H1 (cell line): ENCODE data around the gene TRIM41. TPM values are rescaled to one million over a fixed set of nuclear protein-coding genes. Genes with fewer than 3 reads are reported as not detected.

Experiments
- CTCF ChIA-PET: fragments of 300-600 bp; sonication (Branson Sonifier 250); formaldehyde crosslinking; loops from one replicate; lab custom pipeline; 2021; ENCODE audit not compliant: partially characterized antibody; lab: Charles Lee
- POLR2A ChIA-PET: fragments of 300-600 bp; sonication (Branson Sonifier 250); formaldehyde crosslinking; loops from one replicate; lab custom pipeline; 2021; ENCODE audit warnings: inconsistent platforms; ENCODE audit not compliant: partially characterized antibody; lab: Charles Lee
- DNase-seq, 2 experiments: peaks; one replicate each; pipeline versions ENCODE4 v3.0.0 to v3.0.0-alpha.2; 2010 to 2022; ENCODE audit warnings: low spot score in 2 of 2, low read depth in 1 of 2, mixed read lengths in 1 of 2
- FAIRE-seq: peaks from 2 replicates; lab custom pipeline; 2011; peaks lifted over from hg19 to GRCh38; lab: Jason Lieb, UNC
- H2AFZ ChIP-seq: 2 replicates; pipeline ENCODE4 v1.8.1; 2012; ENCODE audit warnings: low read length, inconsistent platforms
- H2AK5ac ChIP-seq: 2 replicates; pipeline ENCODE4 v1.6.1; 2013; ENCODE audit warnings: low read depth, low read length
- H2BK120ac ChIP-seq: replicated peaks from 2 replicates; pipeline ENCODE3; 2013; ENCODE audit warnings: low read depth, low read length, inconsistent platforms
- H2BK12ac ChIP-seq: 2 replicates; pipeline ENCODE4 v1.6.1; 2013; ENCODE audit warnings: low read depth, low read length
- H2BK15ac ChIP-seq: 2 replicates; pipeline ENCODE4 v1.6.1; 2013; ENCODE audit warnings: low read length
- H2BK20ac ChIP-seq: 2 replicates; pipeline ENCODE4 v1.6.1; 2013; ENCODE audit warnings: low read length
- H2BK5ac ChIP-seq: 2 replicates; pipeline ENCODE4 v1.6.1; 2013; ENCODE audit warnings: low read depth, low read length
- H3K14ac ChIP-seq: 2 replicates; pipeline ENCODE4 v1.6.1; 2013; ENCODE audit warnings: inconsistent platforms; ENCODE audit not compliant: insufficient read length
- H3K18ac ChIP-seq: 2 replicates; pipeline ENCODE4 v1.6.1; 2013; ENCODE audit warnings: low read length; ENCODE audit errors: extremely low read depth
- H3K23ac ChIP-seq: 2 replicates; pipeline ENCODE4 v1.6.1; 2013; ENCODE audit warnings: inconsistent platforms; ENCODE audit not compliant: insufficient read length
- H3K23me2 ChIP-seq: 2 replicates; pipeline ENCODE4 v1.6.1; 2013; ENCODE audit warnings: low read depth, low read length
- H3K27ac ChIP-seq: 2 replicates; pipeline ENCODE4 v1.6.1; 2011; ENCODE audit warnings: low read depth, low read length, inconsistent platforms
- H3K27me3 ChIP-seq, 4 experiments: replicated peaks in 1 of 4; 1 replicate in 1 of 4; 2 replicates in 3 of 4; pipeline versions ENCODE4 v1.6.1 to v1.8.1; 2011 to 2013; ENCODE audit warnings: low read length in 3 of 4, mild to moderate bottlenecking in 3 of 4, inconsistent platforms in 2 of 4, mixed read lengths in 2 of 4, moderate library complexity in 1 of 4; ENCODE audit not compliant: control insufficient read depth in 3 of 4, insufficient read depth in 3 of 4; ENCODE audit errors: extremely low read depth in 1 of 4
- H3K36me3 ChIP-seq, 4 experiments: 2 replicates each; pipeline versions ENCODE4 v1.6.1 to v1.8.1; 2011 to 2013; ENCODE audit warnings: mild to moderate bottlenecking in 4 of 4, low read length in 3 of 4, moderate library complexity in 2 of 4, control low read depth in 1 of 4, inconsistent platforms in 1 of 4; ENCODE audit not compliant: insufficient read depth in 4 of 4, control insufficient read depth in 2 of 4
- H3K4ac ChIP-seq: replicated peaks from 2 replicates; pipeline ENCODE3; 2013; ENCODE audit warnings: low read length, low read depth, mixed read lengths, inconsistent platforms; ENCODE audit not compliant: insufficient read length
- H3K4me1 ChIP-seq, 4 experiments: replicated peaks in 1 of 4; 1 replicate in 1 of 4; 2 replicates in 3 of 4; pipeline versions ENCODE4 v1.6.1 to v1.8.1; 2011 to 2013; ENCODE audit warnings: low read length in 3 of 4, inconsistent platforms in 2 of 4, mixed read lengths in 1 of 4; ENCODE audit not compliant: insufficient read depth in 4 of 4, control insufficient read depth in 3 of 4
- H3K4me2 ChIP-seq, 2 experiments: 2 replicates each; pipeline versions ENCODE4 v1.6.1 to v1.8.1; 2011 to 2013; ENCODE audit warnings: low read depth in 2 of 2, low read length in 2 of 2, control low read depth in 1 of 2, inconsistent platforms in 1 of 2, mild to moderate bottlenecking in 1 of 2; ENCODE audit not compliant: insufficient read depth in 1 of 2
- H3K4me3 ChIP-seq, 4 experiments: fragments of 200-600, 300-600 bp in 1 of 4; sonication (generic), shearing (Covaris generic), sonication (Bioruptor Twin) in 1 of 4; 2 replicates each; pipeline versions ENCODE4 v1.5.1 to v1.8.1; 2011 to 2016; ENCODE audit warnings: low read length in 4 of 4, low read depth in 3 of 4, control low read depth in 2 of 4, inconsistent platforms in 2 of 4, mild to moderate bottlenecking in 2 of 4, mixed read lengths in 1 of 4, moderate library complexity in 1 of 4; ENCODE audit not compliant: insufficient read depth in 2 of 4; ENCODE audit errors: extremely low read depth in 1 of 4
- H3K56ac ChIP-seq: replicated peaks from 2 replicates; pipeline ENCODE3; 2013; ENCODE audit warnings: low read depth, mild to moderate bottlenecking, mixed read lengths, low read length, inconsistent platforms; ENCODE audit not compliant: insufficient read length
- H3K79me1 ChIP-seq: 2 replicates; pipeline ENCODE4 v1.6.1; 2013; ENCODE audit warnings: low read depth, low read length, control low read depth
- H3K79me2 ChIP-seq, 2 experiments: 2 replicates each; pipeline versions ENCODE4 v1.6.1 to v1.8.1; 2012 to 2013; ENCODE audit warnings: low read length in 2 of 2, mild to moderate bottlenecking in 2 of 2, inconsistent platforms in 1 of 2; ENCODE audit not compliant: insufficient read depth in 2 of 2, control insufficient read depth in 1 of 2
- H3K9ac ChIP-seq, 4 experiments: replicated peaks in 1 of 4; 1 replicate in 1 of 4; 2 replicates in 3 of 4; pipeline versions ENCODE4 v1.6.1 to v1.8.1; 2011 to 2013; ENCODE audit warnings: low read depth in 3 of 4, low read length in 3 of 4, control low read depth in 2 of 4, mild to moderate bottlenecking in 2 of 4, moderate library complexity in 2 of 4, inconsistent platforms in 1 of 4; ENCODE audit errors: extremely low read depth in 1 of 4
- H3K9me3 ChIP-seq, 2 experiments: 2 replicates each; pipeline versions ENCODE4 v1.6.1 to v1.8.1; 2012 to 2013; ENCODE audit warnings: mild to moderate bottlenecking in 2 of 2, moderate library complexity in 2 of 2, control low read depth in 1 of 2, inconsistent platforms in 1 of 2, low read depth in 1 of 2, low read length in 1 of 2, mixed read lengths in 1 of 2; ENCODE audit not compliant: insufficient read depth in 2 of 2
- H4K20me1 ChIP-seq, 2 experiments: replicated peaks in 1 of 2; 2 replicates each; pipeline versions ENCODE3 to v1.8.1; 2011 to 2013; ENCODE audit warnings: inconsistent platforms in 2 of 2, low read length in 2 of 2, mild to moderate bottlenecking in 1 of 2; ENCODE audit not compliant: insufficient read depth in 2 of 2, control insufficient read depth in 1 of 2
- H4K5ac ChIP-seq: 2 replicates; pipeline ENCODE4 v1.6.1; 2013; ENCODE audit warnings: low read length, low read depth, mixed read lengths, inconsistent platforms; ENCODE audit not compliant: insufficient read length
- H4K8ac ChIP-seq: 2 replicates; pipeline ENCODE4 v1.8.0; 2013; ENCODE audit warnings: mild to moderate bottlenecking, moderate library complexity, low read length, inconsistent platforms; ENCODE audit not compliant: insufficient read depth; ENCODE audit errors: extremely low read depth
- H4K91ac ChIP-seq: replicated peaks from 2 replicates; pipeline ENCODE3; 2013; ENCODE audit warnings: low read length, mixed read lengths, inconsistent platforms; ENCODE audit not compliant: insufficient read length
- RXRA ChIP-seq: IDR thresholded peaks from 2 replicates; pipeline ENCODE4 v1.6.1; 2011; ENCODE audit warnings: low read depth, mild to moderate bottlenecking, low read length, moderate library complexity; ENCODE audit not compliant: insufficient read depth
- TAF1 ChIP-seq: IDR thresholded peaks from 2 replicates; pipeline ENCODE4 v1.6.1; 2011; ENCODE audit warnings: mild to moderate bottlenecking, low read depth, low read length
- WGBS, 2 experiments: shearing (Covaris generic) in 1 of 2; methylation state at CpG; one replicate each; pipeline versions ENCODE4 v1.1.6 to v1.1.7; 2013 to 2015; ENCODE audit warnings: low lambda C conversion rate in 2 of 2, mixed read lengths in 2 of 2, inconsistent platforms in 1 of 2, low coverage in 1 of 2, missing lambda C conversion rate in 1 of 2; ENCODE audit not compliant: insufficient replicate concordance in 2 of 2, insufficient coverage in 1 of 2, insufficient read length in 1 of 2; ENCODE audit errors: extremely low coverage in 1 of 2, missing lambda C conversion rate in 1 of 2; 5-methylcytosine and 5-hydroxymethylcytosine counted together
- polyA plus RNA-seq, 7 experiments: library from polyadenylated mRNA; depleted of rRNA in 3 of 7; stranded (reverse) in 5 of 7; unstranded in 2 of 7; fragments of >200 nt in 5 of 7; fragments of 200-250 nt in 2 of 7; gene quantifications; 1 replicate in 5 of 7; 2 replicates in 1 of 7; 4 replicates in 1 of 7; pipeline versions ENCODE4 v1.2.1 to v1.2.3, GENCODE V29; 2011 to 2013; ENCODE audit warnings: missing spikeins in 2 of 7, mixed read lengths in 2 of 7
- total RNA-seq: library from RNA; stranded (reverse); fragmentation: NEBNext Ultra II Directional; extraction: Animal tissue kit (Norgen Biotek cat#: 25700); gene quantifications from 2 replicates; pipeline ENCODE4 v1.2.1, GENCODE V29; 2021
- TF ChIP-seq, protein P1 (sequence below): IDR thresholded peaks from 2 replicates; pipeline ENCODE4 v1.6.1; 2012; ENCODE audit warnings: inconsistent platforms
- TF ChIP-seq, protein P2 (sequence below), 3 experiments: IDR thresholded peaks; 1 replicate in 2 of 3; 2 replicates in 1 of 3; pipeline versions ENCODE4 v1.5.1 to v1.6.1; 2011; ENCODE audit warnings: low read length in 3 of 3, mild to moderate bottlenecking in 3 of 3, inconsistent platforms in 2 of 3, low read depth in 1 of 3, moderate library complexity in 1 of 3; ENCODE audit not compliant: insufficient read depth in 1 of 3; ENCODE audit errors: control extremely low read depth in 1 of 3

Gene TRIM41
- total and polyA plus RNA-seq, 2 of the 8 experiments (the other 6 are each of a cell fraction or from before 2014, with no cell fraction given): 12.9 to 21.6 TPM

DNA sequence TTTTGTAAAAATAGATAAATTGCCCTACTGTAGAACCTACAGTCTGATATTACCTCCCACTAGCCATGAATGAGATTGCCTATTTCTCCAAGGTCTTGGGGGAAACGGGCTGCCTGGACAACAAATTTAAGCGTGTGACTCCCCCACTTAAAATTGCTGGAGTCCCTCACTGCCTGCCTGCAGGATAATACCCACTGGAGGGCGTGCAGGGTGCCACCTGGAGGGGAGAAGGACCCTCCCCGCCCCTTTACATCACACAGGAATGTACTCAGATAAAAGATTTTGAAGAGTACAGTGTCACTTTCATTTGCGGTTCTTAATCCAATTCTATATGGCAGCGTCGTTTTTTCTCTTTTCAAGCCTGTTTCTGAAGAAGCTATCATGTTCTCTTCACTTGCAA is 11.9 kb upstream of the TRIM41 start:
- FAIRE-seq: no peak
- POLR2A ChIA-PET: interaction anchor here (1.4 kb wide), 1 partner anchor 11 kb away, joined by 3 read pairs; no protein-coding TSS in a partner anchor
- no peak for DNase-seq

More for the DNA sequence above, 11.9 kb upstream of the TRIM41 start:
- no peak overlapping the region for H4K5ac ChIP-seq
- no peak overlapping the region for H4K8ac ChIP-seq
- no peak overlapping the region for H3K27ac ChIP-seq
- H3K56ac ChIP-seq: no peak overlapping the region
- no peaks in the 10 kb centered on the region for H3K9me3 ChIP-seq
- H3K4me2 ChIP-seq: no peak overlapping the region
- no peak overlapping the region for H2BK20ac ChIP-seq
- no peaks in the 10 kb centered on the region; a peak in 2 of 7 replicates for H3K4me1 ChIP-seq
- no peak overlapping the region for H3K4ac ChIP-seq
- H3K4me3 ChIP-seq: no peak overlapping the region
- 54% methylated on average over 7 of the region's 7 CpGs; no CpG with 5 or more reads in 1 of the 2 experiments for WGBS, 2 experiments
- H3K79me1 ChIP-seq: no peaks in the 10 kb centered on the region
- H2BK5ac ChIP-seq: no peak overlapping the region
- TF ChIP-seq, protein P1, sequence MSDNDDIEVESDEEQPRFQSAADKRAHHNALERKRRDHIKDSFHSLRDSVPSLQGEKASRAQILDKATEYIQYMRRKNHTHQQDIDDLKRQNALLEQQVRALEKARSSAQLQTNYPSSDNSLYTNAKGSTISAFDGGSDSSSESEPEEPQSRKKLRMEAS: no peak
- TF ChIP-seq, protein P2, sequence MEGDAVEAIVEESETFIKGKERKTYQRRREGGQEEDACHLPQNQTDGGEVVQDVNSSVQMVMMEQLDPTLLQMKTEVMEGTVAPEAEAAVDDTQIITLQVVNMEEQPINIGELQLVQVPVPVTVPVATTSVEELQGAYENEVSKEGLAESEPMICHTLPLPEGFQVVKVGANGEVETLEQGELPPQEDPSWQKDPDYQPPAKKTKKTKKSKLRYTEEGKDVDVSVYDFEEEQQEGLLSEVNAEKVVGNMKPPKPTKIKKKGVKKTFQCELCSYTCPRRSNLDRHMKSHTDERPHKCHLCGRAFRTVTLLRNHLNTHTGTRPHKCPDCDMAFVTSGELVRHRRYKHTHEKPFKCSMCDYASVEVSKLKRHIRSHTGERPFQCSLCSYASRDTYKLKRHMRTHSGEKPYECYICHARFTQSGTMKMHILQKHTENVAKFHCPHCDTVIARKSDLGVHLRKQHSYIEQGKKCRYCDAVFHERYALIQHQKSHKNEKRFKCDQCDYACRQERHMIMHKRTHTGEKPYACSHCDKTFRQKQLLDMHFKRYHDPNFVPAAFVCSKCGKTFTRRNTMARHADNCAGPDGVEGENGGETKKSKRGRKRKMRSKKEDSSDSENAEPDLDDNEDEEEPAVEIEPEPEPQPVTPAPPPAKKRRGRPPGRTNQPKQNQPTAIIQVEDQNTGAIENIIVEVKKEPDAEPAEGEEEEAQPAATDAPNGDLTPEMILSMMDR (IDR thresholded peaks at IDR 0.05; ENCODE audit: control extremely low read depth in 1 of 3, insufficient read depth in 1 of 3, low read depth in 1 of 3, low read length in 3 of 3): peak in 2 of 3 experiments; percentile 26 to 27; a peak in 2 of 4 replicates
- TF ChIP-seq RXRA: no peak
- TF ChIP-seq TAF1: no peak
- H3K23me2 ChIP-seq: peaks cover 3% of the 10 kb centered on the region
- H4K91ac ChIP-seq: no peak overlapping the region
- H3K79me2 ChIP-seq: no peaks in the 10 kb centered on the region
- H3K36me3 ChIP-seq: no peaks in the 10 kb centered on the region
- no peak overlapping the region for H2BK12ac ChIP-seq
- H3K14ac ChIP-seq: no peak overlapping the region
- H3K23ac ChIP-seq: no peak overlapping the region
- CTCF ChIA-PET: interaction anchor here (1.3 to 14.5 kb wide), 3 partner anchors 12 to 21 kb away, joined by 4 to 197 read pairs (median 6); no protein-coding TSS in a partner anchor
- H4K20me1 ChIP-seq: no peaks in the 10 kb centered on the region
- H2BK120ac ChIP-seq: no peak overlapping the region
- peaks cover under 1 to 4% (median 4%) of the 10 kb centered on the region in 4 experiments; a peak in 6 of 7 replicates for H3K27me3 ChIP-seq
- H2AFZ ChIP-seq: no peak overlapping the region
- H2BK15ac ChIP-seq: no peak overlapping the region
- H3K18ac ChIP-seq: no peak overlapping the region
- H2AK5ac ChIP-seq: no peak overlapping the region
- H3K9ac ChIP-seq: no peak overlapping the region
